HK-2 (cell line): Measurements from ENCODE around the gene MED27.
"Not testable (repeated sequence)": the region's sequence is repeated elsewhere in the genome, so short reads cannot be mapped to it uniquely, and the experiment has no call there.

ENCODE experiments used
- DNase-seq: peaks from one replicate; pipeline ENCODE4 v3.0.0-alpha.2; 2018; ENCODE audit not compliant: unreplicated experiment

The MED27 gene

DNA sequence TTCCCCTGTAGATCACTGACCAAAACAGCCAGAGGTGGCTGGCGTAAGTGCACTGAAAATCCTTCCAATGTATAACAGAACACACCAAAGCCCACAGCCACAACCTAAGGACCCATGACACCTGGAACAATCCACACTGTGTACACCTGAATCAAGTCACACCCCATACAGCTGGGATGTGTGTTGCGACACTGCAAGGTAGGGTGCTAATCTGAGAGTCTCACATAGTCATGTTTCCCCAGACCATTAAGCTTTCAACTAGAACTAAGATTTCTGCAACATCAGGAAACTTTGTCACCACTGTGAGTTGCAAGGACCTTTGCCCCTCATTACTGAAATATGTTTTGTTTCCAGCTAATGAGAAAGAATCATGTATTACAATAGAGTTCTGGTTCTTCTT, 59.4 kb downstream of the MED27 start:
- DNase-seq, result no peak

DNA sequence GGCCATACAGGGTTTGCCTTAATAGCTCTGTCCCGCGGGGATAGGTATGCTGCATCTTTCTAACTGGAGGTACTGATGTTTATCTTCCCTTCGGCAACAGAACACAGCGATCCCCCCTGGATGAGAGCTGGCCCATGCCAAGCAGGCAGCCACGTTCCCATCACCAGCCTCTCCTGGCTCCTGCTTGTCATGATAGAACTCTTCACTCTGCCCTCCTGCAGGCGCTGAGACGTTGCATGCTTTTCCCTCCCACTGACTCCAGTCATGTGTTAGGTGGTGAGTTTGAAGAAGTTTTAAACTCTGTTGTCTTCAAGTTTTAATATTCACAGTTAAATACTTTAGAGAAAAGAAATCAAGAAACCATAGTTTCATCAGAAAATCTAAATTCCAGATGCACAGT, 60.0 kb downstream of the MED27 start:
- no peak for DNase-seq

DNA sequence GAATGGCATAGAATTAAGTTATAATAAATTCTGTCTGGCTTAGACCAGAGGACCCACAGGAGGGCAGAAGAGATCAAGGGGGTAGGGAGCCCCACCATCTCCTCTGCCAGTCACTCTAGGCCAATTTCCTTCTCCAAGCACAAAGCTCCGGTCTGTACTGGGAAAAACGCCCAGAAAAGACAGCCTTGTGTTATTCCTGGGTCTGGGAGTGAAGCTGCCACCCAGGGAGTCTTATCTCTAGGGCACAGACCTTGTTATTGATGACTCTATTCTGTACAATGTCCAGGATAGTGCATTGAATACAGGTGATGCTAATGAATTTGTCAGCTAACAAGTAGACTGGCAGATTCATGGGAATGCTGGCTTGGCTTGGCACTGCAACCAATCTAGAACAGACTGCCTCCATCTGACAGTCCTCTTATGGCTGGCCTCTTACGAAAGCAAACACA, 60.7 kb downstream of the MED27 start:
- DNase-seq, result no peak

DNA sequence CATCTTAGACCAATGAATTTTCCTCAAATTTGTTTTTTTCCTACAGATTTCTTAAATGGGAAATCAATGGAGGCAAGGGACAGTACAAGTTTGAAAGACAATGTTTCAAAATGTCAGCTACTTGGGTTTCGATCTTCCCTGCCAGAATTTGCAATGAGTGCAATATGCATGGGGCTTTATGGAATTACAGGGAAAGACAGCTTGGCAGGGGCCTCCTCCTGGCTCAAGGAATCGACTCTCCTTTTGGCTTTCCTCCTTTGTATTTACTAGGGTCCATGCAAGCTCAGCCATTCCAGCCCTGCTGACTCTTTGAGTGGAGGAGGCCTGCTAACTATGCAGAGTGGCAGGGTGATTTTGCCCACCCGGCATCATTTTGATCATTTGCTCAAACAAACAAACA, 63.2 kb downstream of the MED27 start:
- DNase-seq, result no peak

DNA sequence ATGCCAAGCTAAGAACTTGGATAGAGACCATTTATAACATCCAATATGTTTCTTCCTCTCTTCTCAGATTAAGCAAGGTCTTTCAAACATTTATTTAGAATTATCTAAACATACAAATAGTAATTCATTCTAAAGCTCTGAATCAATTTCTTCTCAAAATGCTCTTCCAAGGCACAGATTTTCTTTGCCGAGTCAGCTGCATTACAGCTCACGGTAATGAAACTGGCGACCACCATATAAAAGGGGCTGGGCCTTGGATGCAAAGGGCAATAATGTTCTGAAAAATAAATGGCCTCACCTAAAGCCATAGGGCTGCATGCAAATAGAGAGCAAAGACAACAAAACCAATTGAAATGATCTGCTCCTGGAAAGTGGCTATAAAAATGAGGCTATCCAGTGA, 63.8 kb downstream of the MED27 start:
- no peak for DNase-seq

DNA sequence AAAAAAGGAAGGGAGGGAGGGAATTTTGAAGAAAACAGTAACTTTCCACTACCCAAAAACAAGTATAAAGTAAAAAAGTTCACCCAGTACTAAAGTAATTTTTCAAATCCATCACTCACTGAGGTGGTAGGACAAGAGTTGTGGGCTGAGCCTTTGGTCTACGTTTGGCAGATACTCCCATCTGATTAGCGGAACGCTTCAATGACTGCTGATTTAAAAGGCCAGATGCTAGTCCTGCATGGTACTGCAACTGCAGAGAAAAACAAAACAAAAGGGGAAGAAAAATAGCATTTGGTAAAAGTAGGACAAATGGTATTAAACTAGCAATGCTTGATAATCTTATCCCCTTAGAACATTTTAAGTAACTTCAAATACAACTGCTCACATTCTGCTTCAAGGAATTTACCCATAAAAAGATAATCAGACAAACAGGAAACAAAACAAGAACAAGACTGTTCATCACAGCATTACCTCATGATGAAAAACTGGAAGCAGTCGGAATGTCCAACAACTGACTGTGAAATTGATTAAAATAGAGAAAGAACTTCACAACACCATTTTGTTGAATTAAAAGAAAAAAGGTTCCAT, 65.4 kb downstream of the MED27 start:
- no peak for DNase-seq

DNA sequence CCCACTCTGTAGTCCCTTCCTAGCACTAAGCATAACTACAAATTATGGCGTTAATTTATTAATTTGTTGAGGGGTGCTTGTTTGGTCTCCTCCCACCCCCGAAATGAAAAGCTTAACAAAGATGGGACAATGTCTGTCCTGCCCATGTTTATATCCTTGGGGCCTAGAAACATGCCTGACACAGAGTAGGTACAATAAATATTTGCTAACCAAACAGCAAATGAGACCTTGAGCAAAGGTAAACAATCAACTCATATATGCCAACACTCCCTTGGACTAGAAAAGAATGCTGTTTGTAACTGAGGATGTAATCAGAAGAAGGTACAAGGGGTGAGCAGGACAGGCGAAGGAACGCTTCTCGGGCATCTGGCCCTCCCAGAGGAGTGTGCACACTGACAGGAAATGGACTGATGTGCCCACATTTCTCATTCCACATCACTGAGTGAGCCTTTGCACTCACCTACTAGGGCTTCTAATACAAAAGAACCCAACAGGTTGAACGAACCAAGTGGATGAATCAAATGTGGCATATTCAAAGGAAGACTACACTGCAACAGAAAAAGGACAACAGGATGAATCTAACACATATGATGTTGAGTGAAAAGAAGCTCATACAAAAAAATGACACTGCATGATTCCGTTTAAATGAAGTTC, 66.8 kb downstream of the MED27 start:
- no peak for DNase-seq

DNA sequence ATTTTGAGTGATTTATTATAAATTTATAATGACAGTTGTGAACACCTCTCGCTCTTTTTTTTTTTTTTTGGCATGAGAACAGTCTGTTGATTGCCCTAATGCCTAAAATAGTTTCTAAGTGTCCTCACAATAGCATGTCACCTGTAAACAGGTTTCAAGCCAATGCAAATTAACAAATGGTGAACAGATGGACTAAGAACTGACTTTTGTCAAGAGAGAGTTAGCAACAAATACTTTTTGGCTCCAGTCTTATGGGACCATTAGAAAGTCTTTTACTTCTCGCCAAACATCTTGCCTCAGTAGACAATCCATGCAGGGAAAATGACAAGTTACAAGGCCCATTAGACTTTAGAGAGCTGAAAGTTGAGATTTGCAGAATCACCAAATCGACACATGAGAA, 67.8 kb downstream of the MED27 start:
- DNase-seq, result no peak

DNA sequence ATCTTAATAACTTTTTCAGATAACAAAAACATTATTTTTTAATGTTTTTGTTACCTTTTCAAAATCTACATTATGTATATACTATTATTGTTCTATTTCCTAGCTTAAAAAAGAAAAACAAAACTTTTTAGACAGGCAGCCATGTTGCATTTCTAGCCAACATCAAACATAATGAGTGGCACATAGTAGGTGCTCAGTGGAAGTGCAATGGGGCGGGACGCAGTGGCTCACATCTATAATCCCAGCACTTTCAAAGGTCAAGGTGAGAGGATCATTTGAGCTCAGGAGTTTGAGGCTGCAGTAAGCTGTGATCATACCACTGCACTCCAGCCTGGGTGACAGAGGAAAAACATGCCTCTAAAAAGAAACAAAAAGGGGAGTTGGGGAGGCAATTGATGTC, 68.4 kb downstream of the MED27 start:
- no peak for DNase-seq

DNA sequence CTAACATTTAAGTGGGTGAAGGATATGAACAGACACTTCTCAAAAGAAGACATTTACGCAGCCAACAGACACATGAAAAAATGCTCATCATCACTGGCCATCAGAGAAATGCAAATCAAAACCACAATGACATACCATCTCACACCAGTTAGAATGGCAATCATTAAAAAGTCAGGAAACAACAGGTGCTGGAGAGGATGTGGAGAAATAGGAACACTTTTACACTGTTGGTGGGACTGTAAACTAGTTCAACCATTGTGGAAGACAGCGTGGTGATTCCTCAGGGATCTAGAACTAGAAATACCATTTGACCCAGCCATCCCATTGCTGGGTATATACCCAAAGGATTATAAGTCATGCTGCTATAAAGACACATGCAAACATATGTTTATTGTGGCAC, 69.5 kb downstream of the MED27 start:
- DNase-seq, result not testable (repeated sequence)

DNA sequence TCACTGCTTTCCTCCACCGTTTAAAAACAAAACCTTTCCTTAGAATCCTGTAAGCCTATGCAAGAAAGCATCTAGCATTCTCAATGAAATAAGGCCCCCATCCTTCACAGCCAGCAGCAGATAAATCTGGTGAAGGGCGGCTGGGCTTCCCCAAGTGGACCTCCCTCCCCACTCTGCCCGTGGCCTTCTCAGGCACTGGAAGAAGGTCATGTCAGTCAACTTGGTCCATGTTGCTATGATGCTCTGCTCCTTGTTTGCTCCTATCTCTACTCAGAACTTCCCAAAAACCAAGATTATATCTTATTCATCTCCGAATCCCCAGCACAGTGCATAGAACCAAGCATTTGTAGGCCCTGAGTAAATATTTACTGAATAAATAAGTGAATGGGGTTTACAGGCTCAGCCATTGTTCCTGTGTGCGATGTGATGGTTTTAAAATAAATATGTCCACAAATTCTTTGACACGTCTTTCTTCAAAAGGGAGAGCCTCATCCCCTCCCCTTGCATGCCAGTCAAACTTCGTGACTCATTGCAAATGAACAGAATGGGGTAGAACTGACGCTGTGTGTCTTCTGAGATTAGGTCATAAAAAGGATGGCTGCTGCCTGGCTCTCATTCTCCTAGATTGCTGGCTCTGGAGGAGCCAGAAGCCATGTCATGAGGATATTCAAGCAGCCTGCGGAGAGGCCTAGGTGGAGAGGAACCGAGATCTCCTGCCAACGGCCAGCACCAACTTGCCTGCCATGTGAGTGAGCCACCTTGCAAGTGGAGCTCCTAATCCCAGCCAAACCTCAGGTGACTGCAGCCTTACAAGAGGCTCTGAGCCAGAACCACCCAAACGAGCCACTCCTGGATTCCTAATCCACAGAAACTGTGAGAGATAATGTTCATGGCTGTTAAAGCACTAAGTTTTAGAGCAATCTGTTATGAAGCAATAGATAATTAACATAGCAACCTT, 70.5 kb downstream of the MED27 start:
- DNase-seq, result no peak

DNA sequence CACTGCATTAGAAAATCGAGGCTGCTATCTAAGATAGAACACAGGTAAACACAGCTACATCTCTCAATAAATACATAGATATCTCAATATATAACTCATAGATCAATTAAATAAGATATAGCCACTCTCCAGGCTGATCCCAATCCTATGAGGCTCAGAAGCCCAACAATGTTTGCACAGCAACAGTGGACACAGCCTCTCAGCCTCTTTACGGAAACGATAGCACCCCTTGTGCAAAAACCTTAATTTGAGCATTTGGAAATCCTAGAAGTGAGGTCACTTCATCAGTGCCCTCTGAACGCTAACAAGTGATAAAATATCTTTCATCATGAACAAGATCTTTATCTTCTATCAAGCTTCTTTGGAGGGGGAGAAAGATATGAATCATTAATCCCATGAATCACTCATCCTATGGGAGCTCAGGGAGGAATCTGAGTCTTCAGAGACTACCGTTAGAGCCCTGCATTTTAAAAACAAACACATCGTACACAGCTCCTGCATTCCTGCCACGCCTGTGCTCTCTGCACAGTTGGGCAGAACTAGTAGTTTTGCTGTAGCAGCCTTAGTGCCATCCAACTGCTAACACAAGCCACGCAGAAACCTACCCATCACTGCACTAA, 71.4 kb downstream of the MED27 start:
- DNase-seq, result no peak

DNA sequence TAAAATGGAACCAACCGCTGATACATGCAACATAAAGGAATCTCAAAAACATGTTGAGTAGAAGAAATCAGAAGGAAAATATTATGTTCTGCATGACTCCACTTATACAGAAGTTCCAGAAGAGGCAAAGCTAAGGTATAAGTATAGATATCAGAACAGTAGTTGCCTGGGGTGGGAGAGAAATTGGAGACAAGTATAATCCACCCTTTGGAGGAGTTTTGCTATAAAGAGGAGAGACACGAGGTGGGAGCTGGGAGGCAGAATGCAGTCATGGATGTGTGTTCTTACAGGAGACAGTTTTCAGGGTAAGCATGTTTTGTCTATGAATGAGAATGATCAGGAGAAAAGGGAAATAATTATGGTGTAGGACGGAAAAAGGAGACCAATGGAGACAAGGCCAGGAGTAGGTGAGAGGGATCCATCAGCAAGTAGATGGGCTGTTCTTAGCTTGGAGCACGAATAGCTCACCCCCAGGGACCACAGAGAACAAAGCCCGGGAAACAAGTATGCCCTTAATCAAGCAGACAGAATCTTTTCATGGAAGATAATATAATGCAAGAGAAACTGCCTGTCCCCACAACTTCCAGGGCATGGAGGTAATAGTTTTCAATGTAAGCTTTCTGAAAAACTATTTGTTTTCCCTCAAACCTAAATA, 72.2 kb downstream of the MED27 start:
- DNase-seq, result no peak

DNA sequence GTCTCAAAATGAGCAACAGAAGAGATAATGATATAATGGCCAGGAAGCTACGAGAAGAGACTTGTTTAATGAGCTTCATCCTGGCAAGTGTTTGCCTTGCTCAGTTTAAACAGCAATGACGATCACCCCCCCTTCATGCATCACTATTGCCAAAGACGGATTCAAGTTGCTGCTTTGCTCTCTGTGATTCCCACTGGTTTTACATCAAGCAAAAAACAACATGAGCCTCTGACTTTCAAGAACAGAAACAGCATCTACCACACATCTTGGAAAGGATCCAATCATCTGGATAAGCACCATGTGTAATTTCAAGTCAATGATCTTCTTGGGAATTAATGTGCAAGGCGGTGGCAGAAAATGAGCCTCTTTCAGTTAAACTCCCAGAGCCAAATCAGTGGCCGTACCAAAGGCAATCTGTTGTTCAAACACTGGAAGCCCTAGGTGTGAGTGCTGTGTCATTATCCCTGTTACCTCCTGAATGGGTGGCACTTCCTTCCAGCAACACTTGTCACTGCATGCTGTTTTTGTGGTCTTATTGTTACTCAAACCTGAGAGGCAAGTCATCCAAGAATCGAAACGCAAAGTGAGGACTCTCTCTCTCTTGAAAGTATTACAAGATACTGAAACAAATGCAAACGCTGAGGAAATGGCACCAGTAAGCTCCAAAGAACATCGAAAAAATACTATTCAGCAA, 72.8 kb downstream of the MED27 start:
- DNase-seq, result no peak

DNA sequence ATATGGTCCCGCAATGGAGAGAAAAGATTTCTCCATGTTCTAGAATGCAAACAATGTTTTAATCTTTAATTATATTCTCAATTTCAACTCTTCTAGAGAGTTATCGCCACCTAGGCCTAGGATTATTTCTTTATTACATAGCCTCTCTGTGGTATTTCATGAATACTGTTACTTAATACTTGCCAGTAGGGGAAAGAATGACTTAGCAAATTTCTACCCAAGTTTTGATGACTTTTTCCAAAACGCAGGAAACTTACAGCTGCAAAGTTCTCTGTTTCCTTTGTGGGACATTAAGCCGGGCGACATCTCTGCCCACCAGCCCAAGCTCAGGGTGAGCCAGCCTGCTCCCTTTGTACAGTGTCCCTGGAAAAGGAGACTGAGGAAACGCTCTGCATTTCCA, 73.8 kb downstream of the MED27 start:
- no peak for DNase-seq

DNA sequence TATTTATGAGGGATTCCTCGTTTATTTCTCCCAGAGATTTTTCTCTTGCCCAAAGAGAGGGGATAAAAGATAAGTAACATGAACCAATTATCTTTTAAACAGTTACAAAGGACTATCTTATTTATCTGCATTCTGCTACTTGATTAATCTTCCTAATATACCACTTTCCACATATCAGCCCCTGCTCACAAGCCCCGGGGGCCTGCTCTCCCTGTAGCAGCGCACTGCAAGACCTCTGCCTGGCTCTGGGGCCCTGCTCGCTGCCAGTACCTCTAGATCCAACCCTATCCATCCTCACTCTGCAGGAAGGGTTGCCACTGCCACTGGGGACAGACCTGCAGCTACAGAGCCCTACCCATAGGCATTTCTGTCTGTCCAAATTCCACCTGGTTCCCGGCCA, 75.3 kb downstream of the MED27 start:
- DNase-seq, result no peak

DNA sequence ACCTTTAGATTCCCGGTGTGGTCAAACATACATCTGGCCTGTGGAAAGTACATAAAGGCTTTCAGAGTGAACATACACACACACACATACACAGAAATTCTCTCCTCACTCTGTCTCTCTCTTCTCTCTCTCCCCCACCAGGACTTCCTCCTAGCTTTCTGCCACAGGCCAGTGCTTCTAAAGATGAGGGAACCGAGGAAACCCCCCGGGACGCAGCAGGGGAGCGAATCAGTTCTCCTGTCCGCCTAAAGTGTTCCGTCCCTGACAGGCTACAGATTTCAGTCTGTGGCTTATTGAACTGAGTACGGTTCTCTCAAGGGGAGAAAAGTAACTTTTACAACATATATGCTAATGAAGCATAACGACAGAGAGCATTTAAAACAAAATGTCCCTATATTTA, 75.8 kb downstream of the MED27 start:
- no peak for DNase-seq

DNA sequence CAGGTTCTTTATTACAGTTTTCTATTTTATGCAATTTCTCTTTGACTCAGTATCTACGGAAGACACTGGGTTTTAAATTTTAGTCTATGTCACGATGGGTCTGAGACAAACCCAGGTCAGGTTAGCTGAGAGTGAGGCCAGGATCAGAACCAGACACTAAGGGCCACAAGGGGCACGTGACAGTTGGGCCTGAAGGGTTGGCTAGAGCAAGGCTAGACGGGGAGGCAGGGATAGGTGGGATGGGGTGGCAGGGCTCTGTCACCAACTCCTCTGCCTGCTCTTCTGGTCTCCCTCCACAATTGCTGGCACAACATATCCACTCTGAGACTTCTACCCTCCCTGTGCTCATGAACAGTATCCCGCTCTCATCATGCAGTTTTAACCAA, 76.4 kb downstream of the MED27 start:
- DNase-seq, result no peak

DNA sequence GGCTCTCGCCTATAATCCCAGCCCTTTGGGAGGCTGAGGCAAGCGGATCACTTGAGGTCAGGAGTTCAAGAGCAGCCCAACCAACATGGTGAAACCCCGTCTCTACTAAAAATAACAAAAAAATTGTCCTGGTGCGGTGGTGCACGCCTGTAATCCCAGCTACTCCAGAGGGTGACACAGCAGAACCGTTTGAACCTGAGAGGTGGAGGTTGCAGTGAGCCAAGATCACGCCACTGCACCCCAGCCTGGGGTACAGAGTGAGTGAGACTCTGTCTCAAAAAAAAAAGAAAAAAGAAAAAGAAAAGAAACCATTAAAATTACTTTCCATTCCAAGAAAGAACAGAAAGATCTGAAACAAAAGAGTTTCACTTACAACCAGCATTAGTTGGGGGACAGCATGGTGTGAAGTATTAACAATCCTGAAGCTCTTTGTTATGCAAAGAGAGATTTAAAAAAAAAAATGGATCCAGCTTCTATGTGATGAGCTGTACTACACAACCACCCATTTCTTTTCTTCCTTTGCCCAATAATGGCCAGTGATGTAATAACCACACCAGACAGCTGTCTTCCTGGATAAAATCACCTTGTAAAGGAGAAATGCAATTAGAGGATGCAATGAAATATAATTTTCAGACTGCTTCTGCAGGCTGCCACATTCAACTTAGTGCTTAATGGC, 76.9 kb downstream of the MED27 start:
- no peak for DNase-seq

DNA sequence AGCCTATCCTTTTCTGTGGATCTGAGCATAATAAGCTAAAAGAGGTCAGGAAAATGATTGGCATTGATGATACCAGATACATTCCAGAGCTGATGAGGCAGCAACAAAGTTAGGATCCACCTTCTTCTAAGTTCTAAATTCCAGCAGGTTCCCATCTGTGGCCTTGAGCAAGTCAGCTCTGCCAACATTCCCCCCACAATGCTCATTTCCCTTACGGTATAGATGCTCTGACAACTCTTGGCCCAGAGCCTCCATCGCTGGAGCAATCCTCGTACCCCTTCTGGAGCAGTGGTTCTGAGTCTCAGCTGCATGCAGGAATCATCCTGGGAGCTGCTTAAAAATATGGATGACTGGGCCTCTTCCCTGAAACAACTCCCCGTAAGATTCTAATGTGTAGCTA, 78.1 kb downstream of the MED27 start:
- DNase-seq, result no peak

DNA sequence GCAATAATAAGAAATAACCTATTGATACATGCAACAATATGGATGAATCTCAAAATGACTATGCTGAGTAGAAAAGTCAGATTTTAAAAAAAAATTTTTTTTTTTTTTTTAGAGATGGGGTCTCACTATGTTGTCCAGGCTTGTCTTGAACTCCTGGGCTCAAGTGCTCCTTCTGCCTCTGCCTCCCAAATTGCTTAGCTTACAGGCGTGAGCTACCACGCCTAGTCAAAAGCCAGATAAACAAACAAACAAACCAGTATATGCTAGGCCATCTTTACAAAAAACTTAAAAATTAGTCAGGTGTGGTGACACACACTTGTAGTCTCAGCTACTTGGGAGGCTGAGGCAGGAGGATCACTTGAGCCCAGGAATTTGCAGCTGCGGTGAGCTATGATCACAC, 79.0 kb downstream of the MED27 start:
- no peak for DNase-seq
